ENCODE results near the gene STK32B.

Gene STK32B

DNA sequence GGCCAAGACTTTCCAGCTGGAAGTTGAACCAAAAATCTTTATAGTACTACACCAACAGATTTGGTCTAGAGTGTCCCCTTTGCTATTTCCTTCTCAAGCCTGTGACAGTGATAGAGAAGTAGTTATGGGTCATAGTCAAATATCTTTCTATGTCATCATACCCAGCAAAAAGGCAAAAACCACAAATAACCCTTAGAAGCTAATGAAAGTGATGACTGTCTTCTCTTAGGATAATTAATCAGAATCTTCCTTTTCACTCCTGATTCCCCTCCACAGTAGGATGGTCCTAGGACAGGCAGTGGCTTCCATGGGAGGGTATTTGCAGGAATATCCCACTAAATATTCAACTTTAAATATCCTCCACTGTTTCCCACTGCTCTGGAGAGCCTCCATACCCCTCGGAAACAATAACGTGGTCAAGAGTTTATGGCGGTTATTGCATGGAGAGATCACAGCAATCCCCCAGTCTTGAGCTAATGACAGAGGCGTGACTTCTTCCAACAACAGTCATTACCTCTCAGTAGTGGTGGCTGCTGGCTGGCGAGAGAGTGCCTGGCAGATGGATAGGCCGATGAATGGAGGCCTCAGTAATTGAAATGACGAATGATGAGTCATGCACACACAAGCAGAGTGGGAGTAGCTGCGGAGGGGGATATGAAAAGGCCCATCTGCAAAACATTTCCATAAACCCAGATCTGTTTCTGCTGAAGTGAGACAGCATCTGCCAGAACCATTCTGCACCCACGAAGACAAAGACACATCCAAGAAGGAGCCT is 154.9 kb downstream of the STK32B start:
- H3K27me3 ChIP-seq = no peaks in the 10 kb centered on the region
- no peak overlapping the region for H3K4me3 ChIP-seq (ENCODE audit: low read depth, low read length)
- DNase-seq = peak; percentile 71
- TF ChIP-seq, protein P1, sequence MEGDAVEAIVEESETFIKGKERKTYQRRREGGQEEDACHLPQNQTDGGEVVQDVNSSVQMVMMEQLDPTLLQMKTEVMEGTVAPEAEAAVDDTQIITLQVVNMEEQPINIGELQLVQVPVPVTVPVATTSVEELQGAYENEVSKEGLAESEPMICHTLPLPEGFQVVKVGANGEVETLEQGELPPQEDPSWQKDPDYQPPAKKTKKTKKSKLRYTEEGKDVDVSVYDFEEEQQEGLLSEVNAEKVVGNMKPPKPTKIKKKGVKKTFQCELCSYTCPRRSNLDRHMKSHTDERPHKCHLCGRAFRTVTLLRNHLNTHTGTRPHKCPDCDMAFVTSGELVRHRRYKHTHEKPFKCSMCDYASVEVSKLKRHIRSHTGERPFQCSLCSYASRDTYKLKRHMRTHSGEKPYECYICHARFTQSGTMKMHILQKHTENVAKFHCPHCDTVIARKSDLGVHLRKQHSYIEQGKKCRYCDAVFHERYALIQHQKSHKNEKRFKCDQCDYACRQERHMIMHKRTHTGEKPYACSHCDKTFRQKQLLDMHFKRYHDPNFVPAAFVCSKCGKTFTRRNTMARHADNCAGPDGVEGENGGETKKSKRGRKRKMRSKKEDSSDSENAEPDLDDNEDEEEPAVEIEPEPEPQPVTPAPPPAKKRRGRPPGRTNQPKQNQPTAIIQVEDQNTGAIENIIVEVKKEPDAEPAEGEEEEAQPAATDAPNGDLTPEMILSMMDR (IDR thresholded peaks at IDR 0.05; ENCODE audit: low read depth, low read length) = no peak
- H3K9me3 ChIP-seq = no peaks in the 10 kb centered on the region
- no peaks in the 10 kb centered on the region for H3K36me3 ChIP-seq
- H3K4me1 ChIP-seq = peaks cover 8% of the 10 kb centered on the region

DNA sequence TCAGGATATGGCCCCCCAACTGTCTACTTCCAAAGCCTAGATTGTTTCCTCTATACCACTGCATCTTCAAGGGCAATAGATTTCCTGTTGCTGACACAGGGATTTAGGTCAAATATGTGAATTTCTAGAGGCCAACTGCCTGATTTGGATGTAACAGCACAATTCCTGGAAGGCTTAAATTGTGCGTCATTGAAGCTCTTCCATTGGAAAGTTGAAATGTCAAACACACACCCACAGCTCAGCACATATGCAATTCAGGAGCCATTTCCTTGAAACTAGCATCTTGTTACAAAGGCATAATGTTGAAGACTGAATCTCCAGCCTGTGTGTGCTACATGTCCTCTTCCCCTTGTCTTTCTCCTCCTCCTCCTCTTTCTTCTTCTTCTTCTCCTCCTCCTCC is 158.6 kb downstream of the STK32B start:
- TF ChIP-seq, protein P1 (IDR thresholded peaks at IDR 0.05; ENCODE audit: low read depth, low read length) = no peak
- H3K27me3 ChIP-seq = no peaks in the 10 kb centered on the region
- peaks cover 8% of the 10 kb centered on the region for H3K4me1 ChIP-seq
- no peak for DNase-seq
- no peak overlapping the region for H3K4me3 ChIP-seq (ENCODE audit: low read depth, low read length)
- H3K36me3 ChIP-seq = no peaks in the 10 kb centered on the region
- no peaks in the 10 kb centered on the region; the same call in 1 of the 2 replicates for H3K9me3 ChIP-seq

DNA sequence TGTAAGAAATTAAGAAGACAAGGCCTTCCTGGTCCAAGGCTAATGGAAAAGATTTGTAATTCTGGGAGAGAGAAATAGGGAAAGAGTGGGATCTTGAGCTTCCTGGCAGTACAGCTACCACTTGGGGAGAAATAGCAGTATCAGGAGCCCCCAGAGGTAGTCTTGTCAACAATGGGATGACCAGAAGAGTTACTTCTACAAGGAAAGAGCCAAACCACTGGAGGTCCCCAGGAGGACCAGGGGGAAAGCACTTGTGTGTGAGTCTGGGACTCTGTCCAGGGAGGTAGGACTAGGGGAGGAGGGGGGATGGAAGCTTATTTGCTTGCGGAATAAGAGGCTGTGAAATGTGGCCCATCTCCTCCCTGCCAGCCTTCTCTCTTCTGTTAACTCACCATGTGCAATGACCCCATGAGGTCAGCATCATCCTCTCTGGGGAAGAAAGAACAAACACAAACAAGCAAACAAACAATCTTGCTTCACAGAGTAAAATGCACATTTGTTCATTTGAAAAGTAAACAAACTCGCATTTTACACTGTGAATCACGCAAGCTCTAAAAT is 160.1 kb downstream of the STK32B start:
- Histone ChIP-seq H3K9me3 (no peaks in the 10 kb centered on the region; the same call in 1 of the 2 replicates), H3K36me3 (no peaks in the 10 kb centered on the region), H3K4me3 (ENCODE audit: low read depth, low read length) (no peak overlapping the region), H3K27me3 (no peaks in the 10 kb centered on the region), H3K4me1 (peaks cover 5% of the 10 kb centered on the region)
- TF ChIP-seq, protein P1 (IDR thresholded peaks at IDR 0.05; ENCODE audit: low read depth, low read length) = no peak
- DNase-seq = no peak

DNA sequence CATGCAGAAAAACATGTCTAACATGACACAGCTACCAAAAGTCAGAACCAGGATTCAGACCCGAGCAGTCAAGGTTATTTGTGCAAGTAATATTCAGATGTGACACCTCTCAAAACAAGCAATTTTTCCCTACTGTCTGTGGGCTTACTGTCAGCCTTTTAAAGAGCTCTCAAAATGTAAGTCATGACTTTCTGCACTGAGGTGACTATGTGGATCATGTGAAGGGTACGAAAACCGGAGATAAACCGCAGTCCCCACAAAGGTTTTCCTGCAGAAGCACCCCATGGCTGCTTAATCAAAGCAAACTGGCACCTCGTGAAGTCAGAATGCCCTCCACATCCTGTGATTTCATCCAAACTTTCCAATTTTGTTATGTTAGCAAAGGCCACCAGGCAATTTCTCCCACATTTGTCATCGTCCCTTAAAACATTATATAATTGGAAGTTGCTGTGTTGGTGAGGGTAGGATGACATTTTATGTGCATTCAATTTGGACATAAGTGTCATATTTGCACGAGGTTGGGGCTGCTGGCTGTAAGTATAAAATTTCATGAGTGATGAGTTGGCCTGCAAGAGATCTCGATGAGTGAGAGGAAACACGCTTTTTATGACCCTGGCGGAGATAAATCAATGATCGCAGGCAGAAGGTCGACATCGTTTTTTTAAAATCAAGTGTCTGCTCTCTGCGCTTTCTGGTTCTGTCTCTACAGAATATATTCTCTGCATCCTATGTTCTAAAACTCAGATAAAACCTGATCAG is 161.2 kb downstream of the STK32B start:
- Histone ChIP-seq H3K27me3 (no peaks in the 10 kb centered on the region), H3K36me3 (no peaks in the 10 kb centered on the region), H3K4me1 (no peaks in the 10 kb centered on the region), H3K9me3 (no peaks in the 10 kb centered on the region; the same call in 1 of the 2 replicates), H3K4me3 (ENCODE audit: low read depth, low read length) (no peak overlapping the region)
- no peak for DNase-seq
- TF ChIP-seq, protein P1 (IDR thresholded peaks at IDR 0.05; ENCODE audit: low read depth, low read length) = no peak

DNA sequence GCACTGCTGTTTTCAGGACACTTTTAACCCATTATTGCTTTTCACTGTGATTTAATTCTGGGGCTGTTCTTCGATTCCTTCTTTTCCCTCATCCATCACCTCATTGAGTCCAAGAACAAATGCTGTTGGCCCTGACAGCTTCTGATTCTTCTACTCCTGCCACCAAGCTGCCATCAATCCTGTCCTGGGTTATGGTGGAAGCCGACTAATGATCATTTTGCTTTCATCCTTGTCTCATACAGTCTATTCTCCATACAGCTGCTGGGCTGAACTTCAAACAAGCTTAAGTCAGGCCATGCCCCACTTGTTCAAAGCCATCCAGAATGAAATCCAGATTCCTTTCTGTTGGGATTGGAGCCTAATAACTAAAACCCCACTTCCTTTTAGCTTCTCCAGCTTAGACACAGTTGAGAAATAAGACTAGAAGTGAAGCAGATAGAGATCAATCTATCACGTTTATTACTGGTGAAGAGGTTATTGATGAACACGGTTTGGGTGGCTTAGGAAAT is 161.9 kb downstream of the STK32B start:
- Histone ChIP-seq H3K36me3 (no peaks in the 10 kb centered on the region), H3K4me1 (no peaks in the 10 kb centered on the region), H3K9me3 (no peaks in the 10 kb centered on the region; the same call in 1 of the 2 replicates), H3K4me3 (ENCODE audit: low read depth, low read length) (no peak overlapping the region), H3K27me3 (no peaks in the 10 kb centered on the region)
- TF ChIP-seq, protein P1 (IDR thresholded peaks at IDR 0.05; ENCODE audit: low read depth, low read length) = no peak
- DNase-seq = no peak

All from BE2C (cell line).